Measurements from ENCODE around the gene TNFAIP3.
"Not testable (repeated sequence)": the region's sequence is repeated elsewhere in the genome, so short reads cannot be mapped to it uniquely, and the experiment has no call there.

Gene TNFAIP3

GRCh38 chr6:137840252-137840651, 26.8 kb upstream of the TNFAIP3 start:
- ATAC-seq, result no peak
- TF ChIP-seq TSHZ2 (CRISPR knock-in tag; IDR thresholded peaks at IDR 0.05) (no peak), PATZ1 (CRISPR knock-in tag; IDR thresholded peaks at IDR 0.05; ENCODE audit: borderline replicate concordance) (no peak), TCF4 (CRISPR knock-in tag; IDR thresholded peaks at IDR 0.05; ENCODE audit: borderline replicate concordance) (no peak), CSDC2 (CRISPR knock-in tag; IDR thresholded peaks at IDR 0.05) (no peak), ZFP3 (CRISPR knock-in tag; IDR thresholded peaks at IDR 0.05) (no peak), ESRRG (CRISPR knock-in tag; IDR thresholded peaks at IDR 0.05) (no peak), SNAI2 (CRISPR knock-in tag; IDR thresholded peaks at IDR 0.05) (no peak), CREB5 (CRISPR knock-in tag; IDR thresholded peaks at IDR 0.05; ENCODE audit: low read depth) (no peak), POU6F1 (CRISPR knock-in tag; IDR thresholded peaks at IDR 0.05; ENCODE audit: borderline replicate concordance, low read depth) (no peak), ZNF8 (CRISPR knock-in tag; IDR thresholded peaks at IDR 0.05) (no peak), ZNF70 (CRISPR knock-in tag; IDR thresholded peaks at IDR 0.05) (no peak), GLIS3 (CRISPR knock-in tag; IDR thresholded peaks at IDR 0.05) (no peak), ZC3H10 (CRISPR knock-in tag; IDR thresholded peaks at IDR 0.05) (no peak), TOX (CRISPR knock-in tag; IDR thresholded peaks at IDR 0.05; ENCODE audit: borderline replicate concordance) (no peak), RARB (CRISPR knock-in tag; IDR thresholded peaks at IDR 0.05) (no peak)

GRCh38 chr6:137843211-137843610, 23.8 kb upstream of the TNFAIP3 start:
- ATAC-seq, result no peak
- no peak for TF ChIP-seq PPARA (CRISPR knock-in tag; IDR thresholded peaks at IDR 0.05; ENCODE audit: borderline replicate concordance)

- ATAC-seq, result not testable (repeated sequence)
Observed at GRCh38 chr6:137844327-137844726, 22.7 kb upstream of the TNFAIP3 start.

- ATAC-seq, result not testable (repeated sequence)
Observed at GRCh38 chr6:137844773-137845172, 22.3 kb upstream of the TNFAIP3 start.

- ATAC-seq, result peak; percentile 61
- TF ChIP-seq CREB5 (CRISPR knock-in tag; IDR thresholded peaks at IDR 0.05; ENCODE audit: low read depth) (no peak), ESRRG (CRISPR knock-in tag; IDR thresholded peaks at IDR 0.05) (no peak), SNAI2 (CRISPR knock-in tag; IDR thresholded peaks at IDR 0.05) (no peak), TOX (CRISPR knock-in tag; IDR thresholded peaks at IDR 0.05; ENCODE audit: borderline replicate concordance) (no peak)
Observed at GRCh38 chr6:137845460-137845859, 21.6 kb upstream of the TNFAIP3 start.

GRCh38 chr6:137846274-137846673, 20.8 kb upstream of the TNFAIP3 start:
- no peak for ATAC-seq
- TF ChIP-seq ZNF565 (CRISPR knock-in tag; conservative IDR thresholded peaks at IDR 0.05; ENCODE audit: low read depth) (no peak), PATZ1 (CRISPR knock-in tag; IDR thresholded peaks at IDR 0.05; ENCODE audit: borderline replicate concordance) (no peak), BACH2 (CRISPR knock-in tag; IDR thresholded peaks at IDR 0.05; ENCODE audit: borderline replicate concordance) (no peak), ZNF8 (CRISPR knock-in tag; IDR thresholded peaks at IDR 0.05) (no peak), ZNF70 (CRISPR knock-in tag; IDR thresholded peaks at IDR 0.05) (no peak), GLIS3 (CRISPR knock-in tag; IDR thresholded peaks at IDR 0.05) (no peak), SNAI2 (CRISPR knock-in tag; IDR thresholded peaks at IDR 0.05) (no peak), TCF4 (CRISPR knock-in tag; IDR thresholded peaks at IDR 0.05; ENCODE audit: borderline replicate concordance) (no peak), ZC3H10 (CRISPR knock-in tag; IDR thresholded peaks at IDR 0.05) (no peak), RARB (CRISPR knock-in tag; IDR thresholded peaks at IDR 0.05) (no peak), CSDC2 (CRISPR knock-in tag; IDR thresholded peaks at IDR 0.05) (no peak), OSR1 (CRISPR knock-in tag; IDR thresholded peaks at IDR 0.05) (no peak), CSRNP3 (CRISPR knock-in tag; IDR thresholded peaks at IDR 0.05) (no peak), TOX (CRISPR knock-in tag; IDR thresholded peaks at IDR 0.05; ENCODE audit: borderline replicate concordance) (no peak)

Data from SK-N-SH treated with all-trans-retinoic acid at 6 μM for 48 hours (cell line).